G401 (cell line): Measurements from ENCODE around the gene NAALADL2. TPM values are rescaled to one million over a fixed set of nuclear protein-coding genes. Genes with fewer than 3 reads are reported as not detected.
"Not testable (repeated sequence)": the region's sequence is repeated elsewhere in the genome, so short reads cannot be mapped to it uniquely, and the experiment has no call there.

ENCODE experiments used
- DNase-seq: peaks from one replicate; pipeline ENCODE4 v3.0.0-alpha.2; 2015; ENCODE audit warnings: low spot score
- in situ Hi-C: cut with HindIII; loops from 2 replicates; pipeline ENCODE4 v1.10.0; 2016; ENCODE audit warnings: low sequenced_read_pairs, mixed read lengths
- total RNA-seq: library from RNA; depleted of rRNA; stranded (reverse); fragments of >200 nt; shearing (Covaris generic); gene quantifications from 2 replicates; pipeline ENCODE4 v1.2.3, GENCODE V29; 2014

Gene NAALADL2
- total RNA-seq, 1 experiment from 2014 or later = 1.3 TPM

- DNase-seq, in situ Hi-C loops: not testable (repeated sequence)
Observed at GRCh38 chr3:175371187-175371586, 512.1 kb downstream of the NAALADL2 start.

- in situ Hi-C loops = no loop called here
- no peak for DNase-seq
Observed at GRCh38 chr3:175374705-175375104, 515.6 kb downstream of the NAALADL2 start.

- in situ Hi-C loops = no loop called here
- no peak for DNase-seq
Observed at GRCh38 chr3:175378348-175378747, 519.2 kb downstream of the NAALADL2 start.

GRCh38 chr3:175381685-175382084, 522.6 kb downstream of the NAALADL2 start:
- in situ Hi-C loops = no loop called here

GRCh38 chr3:175383371-175383770, 524.2 kb downstream of the NAALADL2 start:
- DNase-seq = no peak
- in situ Hi-C loops = no loop called here

More at GRCh38 chr3:175381685-175382084, 522.6 kb downstream of the NAALADL2 start:
- DNase-seq = peak; percentile 29

- DNase-seq = no peak
- in situ Hi-C loops = no loop called here
Observed at GRCh38 chr3:175383813-175384212, 524.7 kb downstream of the NAALADL2 start.

- in situ Hi-C loops = no loop called here
- no peak for DNase-seq
Observed at GRCh38 chr3:175384569-175384968, 525.4 kb downstream of the NAALADL2 start.

GRCh38 chr3:175386630-175387029, 527.5 kb downstream of the NAALADL2 start:
- DNase-seq = no peak
- in situ Hi-C loops = no loop called here

GRCh38 chr3:175389560-175389959, 530.4 kb downstream of the NAALADL2 start:
- DNase-seq = no peak
- in situ Hi-C loops = no loop called here

- in situ Hi-C loops = no loop called here
- DNase-seq = no peak
Observed at GRCh38 chr3:175391601-175392000, 532.5 kb downstream of the NAALADL2 start.

- DNase-seq = no peak
- in situ Hi-C loops = no loop called here
Observed at GRCh38 chr3:175392653-175393052, 533.5 kb downstream of the NAALADL2 start.

GRCh38 chr3:175397372-175397771, 538.2 kb downstream of the NAALADL2 start:
- no peak for DNase-seq
- in situ Hi-C loops = no loop called here

- DNase-seq = no peak
- in situ Hi-C loops = no loop called here
Observed at GRCh38 chr3:175398676-175399075, 539.5 kb downstream of the NAALADL2 start.

- DNase-seq = no peak
- in situ Hi-C loops = no loop called here
Observed at GRCh38 chr3:175399156-175399840, 540.2 kb downstream of the NAALADL2 start.

- in situ Hi-C loops = no loop called here
- no peak for DNase-seq
Observed at GRCh38 chr3:175404027-175404426, 544.9 kb downstream of the NAALADL2 start.

- no peak for DNase-seq
- in situ Hi-C loops = no loop called here
Observed at GRCh38 chr3:175404621-175405020, 545.5 kb downstream of the NAALADL2 start.

GRCh38 chr3:175410251-175410650, 551.1 kb downstream of the NAALADL2 start:
- in situ Hi-C loops = no loop called here

GRCh38 chr3:175411405-175411804, 552.3 kb downstream of the NAALADL2 start:
- DNase-seq = no peak
- in situ Hi-C loops = no loop called here

More at GRCh38 chr3:175410251-175410650, 551.1 kb downstream of the NAALADL2 start:
- DNase-seq = no peak

GRCh38 chr3:175411946-175412345, 552.8 kb downstream of the NAALADL2 start:
- in situ Hi-C loops = no loop called here
- DNase-seq = no peak

- in situ Hi-C loops = no loop called here
- DNase-seq = no peak
Observed at GRCh38 chr3:175413926-175414325, 554.8 kb downstream of the NAALADL2 start.

GRCh38 chr3:175416600-175416999, 557.5 kb downstream of the NAALADL2 start:
- in situ Hi-C loops = no loop called here
- no peak for DNase-seq
